Left lobe of liver (tissue), 2 donors: ENCODE results near the gene RCOR1. TPM values are rescaled to one million over a fixed set of nuclear protein-coding genes. Genes with fewer than 3 reads are reported as not detected.
A peak's percentile ranks its signal among the peaks of the same experiment; 100 is the strongest.
"Not testable (repeated sequence)": the region's sequence is repeated elsewhere in the genome, so short reads cannot be mapped to it uniquely, and the experiment has no call there.

Experiments used
- ATAC-seq: fragments of 200-7000 bp; cut with Tn5 transposase; one replicate; pipeline ENCODE4 v1.9.1; 2020; ENCODE audit warnings: mild to moderate bottlenecking, moderate library complexity
- DNase-seq: peaks from one replicate; pipeline ENCODE4 v3.0.0-alpha.2; 2020; ENCODE audit warnings: low spot score
- total RNA-seq: library from RNA; stranded (reverse); gene quantifications from one replicate; pipeline ENCODE4 v1.2.1, GENCODE V29; 2021
- donor health status: DM: no; HTN: no; CAD: no; lungs with moderate emphysema.
- donor health status: DM: no; HTN: yes; CAD: no.

The RCOR1 gene
- total RNA-seq, 1 donor from 2014 or later, result 8.9 TPM

- no peak for ATAC-seq
- no peak for DNase-seq
Measured at GRCh38 chr14:102624666-102625065, 32.2 kb downstream of the RCOR1 start.

GRCh38 chr14:102625564-102626296, 33.3 kb downstream of the RCOR1 start:
- DNase-seq (no peak), ATAC-seq (peak; percentile 90)

- ATAC-seq (no peak), DNase-seq (no peak)
Measured at GRCh38 chr14:102626530-102626929, 34.1 kb downstream of the RCOR1 start.

GRCh38 chr14:102629011-102629444, 36.6 kb downstream of the RCOR1 start:
- ATAC-seq (no peak), DNase-seq (no peak)

GRCh38 chr14:102629808-102630350, 37.4 kb downstream of the RCOR1 start:
- DNase-seq (no peak), ATAC-seq (no peak)

DNA sequence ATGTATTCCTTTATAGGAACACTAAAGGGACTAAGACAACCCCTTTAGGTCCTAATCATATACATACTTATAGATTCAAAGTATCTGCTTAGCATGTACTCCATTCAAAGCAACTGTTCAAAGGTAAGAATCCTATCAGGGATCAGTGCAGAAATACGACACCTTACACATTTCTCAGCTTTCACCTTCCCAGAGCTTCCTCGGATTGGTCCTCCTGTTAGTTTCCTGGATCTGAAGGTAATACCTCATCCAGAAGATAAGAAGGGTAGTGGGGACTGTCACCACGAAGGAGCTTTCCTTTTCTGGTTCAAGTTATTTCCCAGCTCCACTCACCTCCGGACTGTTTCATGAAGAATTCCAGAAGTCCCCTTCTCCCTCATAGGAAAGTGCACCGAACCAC, 38.0 kb downstream of the RCOR1 start:
- ATAC-seq (no peak), DNase-seq (no peak)

GRCh38 chr14:102630881-102631280, 38.4 kb downstream of the RCOR1 start:
- DNase-seq (no peak), ATAC-seq (no peak)

DNA sequence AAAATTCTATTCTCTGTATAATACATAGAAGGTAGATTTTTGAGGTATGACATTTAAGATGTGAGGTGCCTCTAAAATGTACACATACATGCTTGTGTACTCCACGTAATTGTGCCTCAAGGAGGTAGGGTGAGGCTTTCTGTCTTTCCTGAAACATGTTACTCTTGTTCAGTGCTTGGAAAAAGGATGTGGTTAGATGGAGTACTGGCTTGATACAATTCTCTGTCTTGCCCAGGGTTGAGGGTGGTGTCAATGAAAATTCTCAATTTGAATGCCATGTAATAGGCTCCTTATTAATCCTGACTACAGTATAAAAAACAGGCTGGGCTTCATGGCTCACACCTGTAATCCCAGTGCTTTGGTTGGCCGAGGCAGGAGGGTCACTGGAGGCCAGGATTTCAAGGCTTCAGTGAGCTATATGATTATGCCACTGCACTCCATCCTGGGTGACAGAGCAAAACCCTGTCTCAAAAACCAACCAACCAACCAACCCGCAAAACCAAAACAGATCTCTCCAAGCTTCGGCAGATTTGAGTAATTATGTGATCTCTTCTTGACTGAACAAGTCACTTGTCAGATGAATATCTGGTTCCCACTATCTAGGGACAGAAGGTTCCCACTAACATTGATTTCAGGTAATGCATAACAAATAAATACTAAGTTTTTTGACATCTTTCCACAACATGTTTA, 41.6 kb downstream of the RCOR1 start:
- DNase-seq, result no peak
- ATAC-seq, result no peak

DNA sequence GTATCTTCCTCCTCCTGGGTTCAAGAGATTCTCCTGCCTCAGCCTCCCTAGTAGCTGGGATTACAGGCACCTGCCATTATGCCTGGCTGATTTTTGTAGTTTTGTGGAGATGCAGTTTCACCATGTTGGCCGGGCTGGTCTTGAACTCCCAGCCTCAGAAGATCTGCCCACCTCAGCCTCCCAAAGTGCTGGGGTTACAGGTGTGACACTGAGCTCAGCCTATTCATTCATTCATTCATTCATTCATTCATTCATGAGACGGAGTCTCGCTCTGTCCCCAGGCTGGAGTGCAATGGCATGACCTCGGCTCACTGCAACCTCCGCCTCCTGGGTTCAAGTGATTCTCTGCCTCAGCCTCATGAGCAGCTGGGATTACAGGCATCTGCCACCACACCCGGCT, 47.2 kb downstream of the RCOR1 start:
- not testable (repeated sequence) for DNase-seq, ATAC-seq

DNA sequence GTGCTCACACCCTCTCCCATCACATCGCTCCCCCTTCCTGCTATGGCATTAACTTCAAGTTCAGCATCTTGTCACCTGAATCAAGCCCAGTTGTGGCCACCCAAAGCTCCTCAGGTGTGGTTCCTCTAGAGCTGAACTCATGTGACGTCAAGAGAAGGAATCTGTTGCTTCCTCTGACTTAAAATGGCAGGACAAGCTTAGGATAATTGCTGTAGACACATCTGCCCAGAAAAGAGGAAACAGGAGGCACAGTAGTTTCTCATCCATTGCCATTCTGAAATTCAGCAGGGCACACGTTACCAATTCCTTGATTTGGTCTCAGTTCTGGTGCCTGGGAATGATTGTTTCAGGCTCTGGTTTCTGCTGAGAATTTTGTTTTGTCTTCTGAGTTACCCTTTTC, 52.1 kb downstream of the RCOR1 start:
- ATAC-seq, result no peak
- no peak for DNase-seq

GRCh38 chr14:102645746-102646440, 53.4 kb downstream of the RCOR1 start:
- DNase-seq (no peak), ATAC-seq (peak; percentile 30)

- ATAC-seq (no peak), DNase-seq (no peak)
Measured at GRCh38 chr14:102646615-102647014, 54.2 kb downstream of the RCOR1 start.

- no peak for ATAC-seq
- no peak for DNase-seq
Measured at GRCh38 chr14:102652194-102652593, 59.7 kb downstream of the RCOR1 start.

DNA sequence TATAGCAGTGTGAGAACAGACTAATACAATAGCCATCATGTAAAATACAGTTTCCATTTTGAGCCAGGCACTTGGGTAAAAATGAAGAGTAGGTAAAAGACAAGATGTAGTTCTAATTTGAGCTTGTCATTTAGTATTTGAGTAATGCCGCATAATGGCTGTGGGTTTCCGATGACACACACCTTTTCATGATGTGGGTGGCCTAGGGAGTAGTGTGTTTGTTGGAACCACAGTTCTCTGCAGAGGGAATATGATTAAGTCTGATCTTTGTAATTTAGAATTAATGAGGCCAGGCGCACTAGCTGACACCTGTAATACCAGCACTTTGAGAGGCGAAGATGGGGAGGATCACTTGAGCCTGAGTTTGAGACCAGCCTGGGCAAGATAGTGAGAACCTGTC, 61.8 kb downstream of the RCOR1 start:
- ATAC-seq (no peak), DNase-seq (no peak)

- ATAC-seq (peak; percentile 36), DNase-seq (no peak)
Measured at GRCh38 chr14:102655137-102655536, 62.7 kb downstream of the RCOR1 start.

- no peak for ATAC-seq
- DNase-seq, result no peak
Measured at GRCh38 chr14:102659797-102660196, 67.3 kb downstream of the RCOR1 start.

- no peak for DNase-seq
- ATAC-seq, result no peak
Measured at GRCh38 chr14:102661614-102662013, 69.2 kb downstream of the RCOR1 start.

DNA sequence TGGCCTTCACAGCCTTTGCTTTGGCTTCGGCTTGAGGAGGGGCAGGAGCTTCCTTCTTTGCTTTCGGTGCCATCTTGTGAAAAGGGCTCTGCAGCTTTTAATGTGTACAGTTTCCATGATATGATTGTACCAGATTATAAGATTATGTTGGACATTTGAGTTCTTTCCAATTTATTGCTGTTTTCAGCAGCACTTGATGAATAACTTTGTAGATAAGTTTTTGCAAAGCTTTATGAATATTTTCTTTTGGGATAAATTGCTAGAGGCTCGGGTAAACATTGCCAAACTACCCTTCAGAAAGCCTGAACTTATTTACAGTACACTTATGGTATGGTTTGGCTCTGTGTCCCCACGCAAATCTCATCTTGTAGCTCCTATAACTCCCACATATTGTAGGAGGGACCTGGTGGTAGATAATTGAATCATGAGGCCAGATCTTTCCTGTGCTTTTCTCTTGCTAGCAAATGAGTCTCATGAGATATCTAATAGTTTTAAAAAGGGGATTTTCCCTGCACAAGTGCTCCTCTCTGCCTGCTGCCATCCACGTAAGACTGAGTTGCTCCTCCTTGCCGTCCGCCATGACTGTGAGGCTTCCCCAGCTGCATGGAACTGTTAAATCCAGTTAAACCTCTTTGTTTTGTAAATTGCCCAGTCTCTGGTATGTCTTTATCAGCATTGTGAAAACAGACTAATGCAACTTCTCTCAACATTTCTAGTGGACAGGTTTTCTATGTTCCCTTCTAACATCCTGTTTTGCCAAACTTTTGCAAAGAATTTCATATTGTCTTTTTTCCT, 70.4 kb downstream of the RCOR1 start:
- no peak for DNase-seq
- no peak for ATAC-seq

GRCh38 chr14:102663440-102663839, 71.0 kb downstream of the RCOR1 start:
- DNase-seq (no peak), ATAC-seq (no peak)

DNA sequence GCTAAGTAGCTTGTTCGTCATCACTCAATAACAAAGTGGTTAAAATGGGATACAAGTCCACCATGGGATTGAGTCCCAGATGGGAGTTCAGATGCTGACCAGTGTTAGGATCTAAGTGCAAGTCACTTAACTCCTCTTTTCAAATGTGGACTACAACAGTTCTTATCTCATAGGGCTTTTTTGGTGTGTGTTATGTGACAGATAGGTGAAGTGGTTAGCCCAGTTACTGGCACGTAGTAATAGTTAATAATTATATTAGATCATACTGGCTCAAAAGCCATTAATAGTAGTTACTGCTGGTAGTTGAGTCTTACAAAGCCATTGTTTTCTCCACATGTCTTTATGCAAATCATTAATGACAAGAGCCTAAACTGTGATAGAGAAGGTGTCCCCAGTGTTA, 73.2 kb downstream of the RCOR1 start:
- ATAC-seq (no peak), DNase-seq (no peak)

DNA sequence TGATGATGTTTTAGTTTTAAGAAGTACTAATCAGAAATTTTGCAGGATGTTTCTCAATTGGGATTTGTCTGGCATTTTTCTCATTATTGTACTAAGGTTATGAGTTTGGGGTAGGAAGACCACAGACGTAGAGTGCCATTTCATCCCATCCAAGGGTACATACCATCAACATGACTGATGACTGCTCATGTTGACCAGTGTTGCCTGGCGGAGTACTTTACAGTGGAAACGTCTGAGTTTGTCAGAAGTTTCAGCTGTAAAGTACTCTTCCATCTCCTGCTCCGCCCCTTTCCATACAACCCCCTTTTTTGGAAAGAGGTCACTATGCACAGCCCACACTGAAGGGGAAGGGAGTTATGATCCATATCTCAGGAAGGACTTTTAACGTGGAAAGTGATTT, 74.2 kb downstream of the RCOR1 start:
- no peak for ATAC-seq

More for the DNA sequence above, 74.2 kb downstream of the RCOR1 start:
- no peak for DNase-seq
